IMR-90 (cell line): ENCODE measurements around the gene TMEM191B. TPM values are rescaled to one million over a fixed set of nuclear protein-coding genes. Genes with fewer than 3 reads are reported as not detected.
"Not testable (repeated sequence)": the region's sequence is repeated elsewhere in the genome, so short reads cannot be mapped to it uniquely, and the experiment has no call there.

ENCODE experiments used
- ATAC-seq: fragments of 200-7000 bp; cut with Tn5 transposase; 2 replicates; pipeline ENCODE4 v1.9.1; 2020; ENCODE audit warnings: low read depth, mild to moderate bottlenecking, moderate library complexity
- BruUV-seq: library from RNA; stranded (reverse); fragments of 400-500 nt; replicated peaks from 2 replicates; lab custom pipeline; 2021; lab: Mats Ljungman, UMichigan
- CTCF ChIA-PET: fragments of 300-600 bp; formaldehyde crosslinking; extraction: SDS; loops from one replicate; lab custom pipeline; 2021; ENCODE audit warnings: antibody characterized with exemption; lab: Yijun Ruan, JAX
- POLR2A ChIA-PET: fragments of 300-600 bp; sonication (Branson Sonifier 250); formaldehyde crosslinking; loops from one replicate; lab custom pipeline; 2022; ENCODE audit warnings: antibody characterized with exemption; ENCODE audit not compliant: unreplicated experiment; lab: Charles Lee
- DNase-seq: peaks from one replicate; pipeline ENCODE4 v3.0.0; 2013
- H2AFZ ChIP-seq: replicated peaks from 2 replicates; pipeline ENCODE3; 2013; ENCODE audit warnings: low read length, mild to moderate bottlenecking; ENCODE audit not compliant: poor library complexity
- H2AK5ac ChIP-seq: 2 replicates; pipeline ENCODE4 v1.6.1; 2013; ENCODE audit warnings: low read depth, low read length, inconsistent platforms
- H2AK9ac ChIP-seq: replicated peaks from 2 replicates; pipeline ENCODE3; 2013; ENCODE audit warnings: mild to moderate bottlenecking, low read depth, low read length, moderate library complexity; ENCODE audit not compliant: poor library complexity
- H2BK120ac ChIP-seq: 2 replicates; pipeline ENCODE4 v1.6.1; 2013; ENCODE audit warnings: low read depth, low read length, inconsistent platforms
- H2BK15ac ChIP-seq: 3 replicates; pipeline ENCODE4 v1.6.1; 2013; ENCODE audit warnings: low read depth, low read length, inconsistent platforms
- H2BK20ac ChIP-seq: 2 replicates; pipeline ENCODE4 v1.6.1; 2013; ENCODE audit warnings: low read depth, mild to moderate bottlenecking, inconsistent platforms, low read length, moderate library complexity
- H2BK5ac ChIP-seq: 2 replicates; pipeline ENCODE4 v1.6.1; 2013; ENCODE audit warnings: mild to moderate bottlenecking, low read depth, low read length, inconsistent platforms; ENCODE audit not compliant: poor library complexity, severe bottlenecking
- H3K14ac ChIP-seq: replicated peaks from 2 replicates; pipeline ENCODE4 v1.6.1; 2013; ENCODE audit warnings: low read depth, low read length, inconsistent platforms
- H3K18ac ChIP-seq: 2 replicates; pipeline ENCODE4 v1.6.1; 2013; ENCODE audit warnings: low read depth, low read length, control low read depth
- H3K23ac ChIP-seq: 2 replicates; pipeline ENCODE4 v1.6.1; 2013; ENCODE audit warnings: low read depth, low read length, inconsistent platforms
- H3K27ac ChIP-seq: 2 replicates; pipeline ENCODE4 v1.5.1; 2013; ENCODE audit warnings: mild to moderate bottlenecking, control low read depth, low read length; ENCODE audit not compliant: insufficient read depth
- H3K27me3 ChIP-seq: 2 replicates; pipeline ENCODE4 v1.6.1; 2013; ENCODE audit warnings: low read length; ENCODE audit not compliant: control insufficient read depth, insufficient read depth
- H3K36me3 ChIP-seq: 2 replicates; pipeline ENCODE4 v1.6.1; 2013; ENCODE audit warnings: low read length, mixed read lengths; ENCODE audit not compliant: control insufficient read depth, insufficient read depth
- H3K4ac ChIP-seq: 2 replicates; pipeline ENCODE4 v1.6.1; 2013; ENCODE audit warnings: low read depth, low read length, inconsistent platforms
- H3K4me1 ChIP-seq: 2 replicates; pipeline ENCODE4 v1.6.1; 2013; ENCODE audit warnings: low read length, mixed read lengths; ENCODE audit not compliant: control insufficient read depth, insufficient read depth
- H3K4me2 ChIP-seq: 2 replicates; pipeline ENCODE4 v1.6.1; 2013; ENCODE audit warnings: low read depth, mild to moderate bottlenecking, control low read depth, low read length, moderate library complexity
- H3K4me3 ChIP-seq: 2 replicates; pipeline ENCODE4 v1.5.1; 2013; ENCODE audit warnings: low read depth, mild to moderate bottlenecking, control low read depth, low read length, moderate library complexity; ENCODE audit not compliant: insufficient read depth
- H3K56ac ChIP-seq: 2 replicates; pipeline ENCODE4 v1.6.1; 2013; ENCODE audit warnings: low read length, inconsistent platforms; ENCODE audit not compliant: insufficient read depth; ENCODE audit errors: extremely low read depth
- H3K79me1 ChIP-seq, 2 experiments: 2 replicates each; pipeline ENCODE4 v1.6.1; 2013; ENCODE audit warnings: low read length in 2 of 2, inconsistent platforms in 1 of 2, low read depth in 1 of 2
- H3K9ac ChIP-seq: 2 replicates; pipeline ENCODE4 v1.6.1; 2013; ENCODE audit warnings: low read depth, low read length, control low read depth
- H3K9me1 ChIP-seq: 2 replicates; pipeline ENCODE4 v1.6.1; 2013; ENCODE audit warnings: low read length, inconsistent platforms; ENCODE audit not compliant: insufficient read depth
- H3K9me3 ChIP-seq: 2 replicates; pipeline ENCODE4 v1.6.1; 2013; ENCODE audit warnings: low read length; ENCODE audit not compliant: control insufficient read depth, insufficient read depth
- H4K20me1 ChIP-seq: 2 replicates; pipeline ENCODE4 v1.6.1; 2013; ENCODE audit warnings: low read length, inconsistent platforms; ENCODE audit not compliant: insufficient read depth
- H4K5ac ChIP-seq: 2 replicates; pipeline ENCODE4 v1.6.1; 2013; ENCODE audit warnings: mild to moderate bottlenecking, low read depth, low read length, control low read depth
- H4K8ac ChIP-seq, 2 experiments: 2 replicates each; pipeline ENCODE4 v1.6.1; 2013; ENCODE audit warnings: low read depth in 2 of 2, low read length in 2 of 2, control low read depth in 1 of 2, inconsistent platforms in 1 of 2
- H4K91ac ChIP-seq: 2 replicates; pipeline ENCODE4 v1.6.1; 2013; ENCODE audit warnings: low read depth, low read length, inconsistent platforms; ENCODE audit not compliant: insufficient read depth
- WGBS, 2 experiments: methylation state at CpG; one replicate each; pipeline versions ENCODE4 v1.1.5 to v1.1.7; 2013; ENCODE audit warnings: missing lambda C conversion rate in 2 of 2; ENCODE audit not compliant: insufficient read length in 1 of 2; ENCODE audit errors: extremely low coverage in 2 of 2; 5-methylcytosine and 5-hydroxymethylcytosine counted together
- dilution Hi-C: fragments of 300-500 bp; cut with HindIII; formaldehyde crosslinking; loops from one replicate; pipeline ENCODE4 v1.14.3; 2018; ENCODE audit warnings: low sequenced_read_pairs; ENCODE audit not compliant: unreplicated experiment
- in situ Hi-C: fragments of 300-500 bp; cut with MboI; formaldehyde crosslinking; loops from 3 replicates; pipeline ENCODE4 v1.14.3; 2019; ENCODE audit warnings: low sequenced_read_pairs, inconsistent platforms, mixed read lengths
- intact Hi-C: fragments of 100-400 bp; cut with micrococcal nuclease; formaldehyde crosslinking; loops from 2 replicates; pipeline ENCODE4 v1.10.0; 2022
- polyA plus RNA-seq, 3 experiments: library from polyadenylated mRNA; depleted of rRNA; stranded (reverse); fragments of >200 nt; gene quantifications; 2 replicates each; pipeline ENCODE4 v1.2.3, GENCODE V29; 2012; ENCODE audit warnings: low replicate concordance in 1 of 3
- total RNA-seq: library from RNA; depleted of rRNA; stranded (reverse); fragments of >200 nt; gene quantifications from 2 replicates; pipeline ENCODE4 v1.2.3, GENCODE V29; 2012

Gene TMEM191B
- total and polyA plus RNA-seq, 2 of the 4 experiments (the other 2 are of a cell fraction), result 0.80 TPM; not detected in 1

- in situ Hi-C loops, H3K36me3 ChIP-seq, BruUV-seq, H3K4me1 ChIP-seq, H4K20me1 ChIP-seq, H2BK5ac ChIP-seq, H3K56ac ChIP-seq, H2AK5ac ChIP-seq, H3K27ac ChIP-seq, H3K23ac ChIP-seq, CTCF ChIA-PET, H2AFZ ChIP-seq, H3K4me2 ChIP-seq, H3K18ac ChIP-seq, H4K5ac ChIP-seq, H2BK120ac ChIP-seq, H2AK9ac ChIP-seq, POLR2A ChIA-PET, H2BK20ac ChIP-seq, H3K9me3 ChIP-seq, H4K91ac ChIP-seq, H4K8ac ChIP-seq, H2BK15ac ChIP-seq, H3K4me3 ChIP-seq, H3K4ac ChIP-seq, intact Hi-C loops, dilution Hi-C loops, DNase-seq, H3K27me3 ChIP-seq, H3K79me1 ChIP-seq, H3K9me1 ChIP-seq, H3K9ac ChIP-seq, H3K14ac ChIP-seq: not testable (repeated sequence)
- peak; percentile 13; the same call in 1 of the 2 replicates for ATAC-seq
- WGBS, 2 experiments, result no CpG with 5 or more reads among the region's 16 CpGs
Measured at GRCh38 chr22:18570509-18571246, 43.1 kb downstream of the TMEM191B start.

DNA sequence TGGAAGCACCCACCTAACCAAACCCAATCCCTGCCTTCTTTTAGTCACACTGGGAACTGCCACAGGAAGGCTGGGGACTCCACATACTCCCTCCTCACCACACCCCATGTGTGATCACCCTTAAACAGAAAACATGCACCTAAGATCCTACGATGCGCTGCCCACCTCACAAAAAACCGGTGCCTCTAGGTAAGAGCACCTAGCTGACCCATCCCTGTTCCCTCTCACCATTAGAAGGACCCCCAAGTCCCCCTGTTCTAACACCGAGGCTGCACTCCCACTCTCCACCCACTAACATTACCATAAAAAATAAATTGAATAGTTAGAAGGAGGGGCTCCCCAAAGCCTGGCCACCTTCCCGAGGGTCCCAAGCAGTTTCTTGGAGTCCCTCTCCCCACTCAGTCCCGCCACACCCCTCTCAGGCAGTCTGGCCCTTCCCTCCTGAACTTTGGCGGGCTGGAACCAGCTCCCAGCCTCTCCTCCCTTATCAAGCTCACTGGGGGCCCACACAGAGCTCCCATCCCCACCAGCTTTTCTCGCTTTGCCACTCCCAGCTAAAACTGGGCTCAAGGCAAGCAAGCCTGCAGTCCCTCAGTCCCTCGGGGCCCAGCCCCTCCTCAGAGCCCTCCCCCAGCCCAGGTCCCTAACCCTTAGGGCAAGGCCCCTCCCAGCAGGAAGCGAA lies 46.0 kb downstream of the TMEM191B start:
- ATAC-seq, H3K27me3 ChIP-seq, H2BK20ac ChIP-seq, DNase-seq, H3K23ac ChIP-seq, H3K9me3 ChIP-seq, H2BK15ac ChIP-seq, H3K9me1 ChIP-seq, H4K20me1 ChIP-seq, H3K4me2 ChIP-seq, H3K36me3 ChIP-seq, H2BK5ac ChIP-seq, H3K27ac ChIP-seq, intact Hi-C loops, H4K5ac ChIP-seq, H3K4me1 ChIP-seq, H3K56ac ChIP-seq, POLR2A ChIA-PET, H3K79me1 ChIP-seq, H3K14ac ChIP-seq, dilution Hi-C loops, H4K91ac ChIP-seq, CTCF ChIA-PET, H3K4me3 ChIP-seq, H2AK9ac ChIP-seq, H2BK120ac ChIP-seq, H3K4ac ChIP-seq, H3K18ac ChIP-seq, H2AK5ac ChIP-seq, H2AFZ ChIP-seq, H4K8ac ChIP-seq, BruUV-seq, in situ Hi-C loops, H3K9ac ChIP-seq: not testable (repeated sequence)
- WGBS, 2 experiments, result no CpG with 5 or more reads among the region's 10 CpGs
